GM21786 (cell line): ENCODE results near the gene SULT1A1.

Experiments
- ATAC-seq: cut with Tn5 transposase; IDR thresholded peaks from one replicate; pipeline ENCODE4 v1.9.1; 2021; ENCODE audit not compliant: unreplicated experiment

Gene SULT1A1

DNA sequence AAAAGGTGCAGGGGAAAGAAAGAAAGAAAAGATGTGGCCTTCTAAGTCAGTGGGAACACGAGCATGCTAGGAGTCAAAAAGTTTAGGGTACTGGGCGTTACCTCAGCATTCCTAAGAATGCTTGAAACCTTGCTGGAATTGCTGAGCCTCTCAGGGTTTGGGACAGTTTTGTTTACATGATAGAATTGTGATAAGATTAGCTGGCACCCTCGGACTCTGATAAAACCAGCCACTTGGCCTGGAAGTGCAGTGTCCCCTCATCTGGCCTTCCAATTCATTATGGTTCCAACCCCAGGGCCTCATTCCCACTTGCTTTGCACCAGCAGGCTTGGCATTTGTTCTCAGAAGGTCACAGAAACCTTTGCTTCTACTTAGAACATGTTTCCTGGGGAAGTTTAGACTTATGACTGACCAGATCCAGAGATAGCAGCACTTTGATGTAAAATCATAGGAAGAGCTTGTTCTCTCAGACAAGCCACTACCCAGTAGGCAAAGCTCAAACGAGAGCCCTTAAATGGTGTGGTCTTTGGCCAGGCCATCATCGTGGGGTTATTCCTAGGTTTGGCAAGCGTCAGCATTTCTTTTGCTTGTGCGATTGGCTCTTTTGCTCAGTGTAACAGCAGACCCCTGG lies 48.2 kb downstream of the SULT1A1 start:
- ATAC-seq, result no peak

- no peak for ATAC-seq
Observed at GRCh38 chr16:28558456-28558855, 51.4 kb downstream of the SULT1A1 start.

- ATAC-seq, result no peak
Observed at GRCh38 chr16:28556914-28557320, 52.9 kb downstream of the SULT1A1 start.

- ATAC-seq, result no peak
Observed at GRCh38 chr16:28555561-28555960, 54.3 kb downstream of the SULT1A1 start.
